ENCODE measurements around the gene FSTL5.
A peak's percentile ranks its signal among the peaks of the same experiment; 100 is the strongest.

Gene FSTL5

GRCh38 chr4:161717084-161717483, 446.7 kb downstream of the FSTL5 start:
- no peak for DNase-seq (ENCODE audit: low read depth)
- no peak for TF ChIP-seq CTCF (IDR thresholded peaks at IDR 0.05; ENCODE audit: low read depth, low read length, missing control alignments)
- no peak overlapping the region for H3K4me3 ChIP-seq (ENCODE audit: low read depth, low read length)
- in situ Hi-C loops (cut with HindIII; ENCODE audit: low sequenced_read_pairs): no loop called here

GRCh38 chr4:161714931-161715330, 448.9 kb downstream of the FSTL5 start:
- no peak overlapping the region for H3K4me3 ChIP-seq (ENCODE audit: low read depth, low read length)
- no peak for TF ChIP-seq CTCF (IDR thresholded peaks at IDR 0.05; ENCODE audit: low read depth, low read length, missing control alignments)
- in situ Hi-C loops (cut with HindIII; ENCODE audit: low sequenced_read_pairs): no loop called here
- DNase-seq (ENCODE audit: low read depth): no peak

- H3K4me3 ChIP-seq (ENCODE audit: low read depth, low read length): no peak overlapping the region
- in situ Hi-C loops (cut with HindIII; ENCODE audit: low sequenced_read_pairs): no loop called here
- DNase-seq (ENCODE audit: low read depth): peak; percentile 61
- no peak for TF ChIP-seq CTCF (IDR thresholded peaks at IDR 0.05; ENCODE audit: low read depth, low read length, missing control alignments)
Observed at GRCh38 chr4:161714022-161714751, 449.6 kb downstream of the FSTL5 start.

- no peak for TF ChIP-seq CTCF (IDR thresholded peaks at IDR 0.05; ENCODE audit: low read depth, low read length, missing control alignments)
- no peak overlapping the region for H3K4me3 ChIP-seq (ENCODE audit: low read depth, low read length)
- in situ Hi-C loops (cut with HindIII; ENCODE audit: low sequenced_read_pairs): no loop called here
- no peak for DNase-seq (ENCODE audit: low read depth)
Observed at GRCh38 chr4:161704653-161705052, 459.1 kb downstream of the FSTL5 start.

GRCh38 chr4:161704040-161704439, 459.8 kb downstream of the FSTL5 start:
- no peak for DNase-seq (ENCODE audit: low read depth)
- no peak overlapping the region for H3K4me3 ChIP-seq (ENCODE audit: low read depth, low read length)
- in situ Hi-C loops (cut with HindIII; ENCODE audit: low sequenced_read_pairs): no loop called here
- no peak for TF ChIP-seq CTCF (IDR thresholded peaks at IDR 0.05; ENCODE audit: low read depth, low read length, missing control alignments)

- DNase-seq (ENCODE audit: low read depth): no peak
- in situ Hi-C loops (cut with HindIII; ENCODE audit: low sequenced_read_pairs): no loop called here
- TF ChIP-seq CTCF (IDR thresholded peaks at IDR 0.05; ENCODE audit: low read depth, low read length, missing control alignments): no peak
- H3K4me3 ChIP-seq (ENCODE audit: low read depth, low read length): no peak overlapping the region
Observed at GRCh38 chr4:161702287-161702686, 461.5 kb downstream of the FSTL5 start.
